GM13977 (cell line): ENCODE measurements around the gene ANP32E.

Experiments used
- DNase-seq: peaks from one replicate; pipeline ENCODE4 v3.0.0; 2012; ENCODE audit warnings: low spot score
- CTCF ChIP-seq: IDR thresholded peaks from 2 replicates; pipeline ENCODE4 v1.5.1; 2012; ENCODE audit warnings: mild to moderate bottlenecking, control low read depth; ENCODE audit not compliant: insufficient read depth; ENCODE audit errors: extremely low read depth, missing control alignments
- in situ Hi-C: fragments of 300-500 bp; cut with MboI; formaldehyde crosslinking; loops from one replicate; pipeline ENCODE4 v1.12.0; 2022; ENCODE audit warnings: low sequenced_read_pairs, low pct_unique_long_range_greater_than_20kb, mixed read lengths, inconsistent platforms; ENCODE audit not compliant: unreplicated experiment

ANP32E gene

DNA sequence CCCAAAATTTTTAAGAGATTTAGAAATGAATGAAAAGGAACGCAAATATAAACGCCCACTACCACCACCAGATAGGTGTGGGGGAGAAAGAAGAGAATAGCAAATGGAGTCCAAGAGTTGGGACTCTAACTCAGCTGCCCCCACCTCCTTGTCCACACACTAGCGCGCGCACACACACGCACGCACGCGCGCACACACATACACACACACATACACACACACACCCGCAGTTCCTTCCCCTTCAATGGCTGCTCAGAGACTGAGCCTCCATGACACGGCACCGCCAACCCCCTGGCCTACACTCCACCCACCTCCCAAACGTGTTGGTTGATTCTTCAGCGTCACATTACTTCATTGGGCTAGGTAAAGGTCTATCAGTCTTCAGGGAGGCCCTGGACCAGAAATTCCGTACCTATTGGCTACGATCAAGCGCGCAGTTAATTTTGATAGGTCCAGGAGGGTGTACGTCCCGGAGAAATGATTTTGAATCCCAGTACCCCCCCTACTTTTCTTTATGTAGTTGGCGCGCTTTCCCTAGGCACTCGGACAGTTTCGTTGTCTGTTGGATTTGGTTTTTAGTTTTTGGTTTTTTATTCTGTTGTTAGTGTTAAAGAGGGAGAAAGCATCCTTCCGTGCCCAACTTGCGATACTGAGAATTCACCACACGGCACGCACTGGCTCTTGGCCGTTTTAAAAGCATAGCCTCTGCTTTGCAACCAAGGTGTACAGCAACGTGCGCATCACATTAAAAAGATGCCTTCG lies at the start of gene ANP32E:
Gene ANP32E, minus strand, starts transcription at position 261 of the 762 bp plus-strand sequence. CDS start 326 bp downstream, outside the sequence.
- TF ChIP-seq CTCF: no peak
- peak; percentile 98 for DNase-seq
- in situ Hi-C loops: loop anchor here (25.0 kb wide), 1 partner anchor 726 kb away; the partner anchor contains the start of gene CERS2

DNA sequence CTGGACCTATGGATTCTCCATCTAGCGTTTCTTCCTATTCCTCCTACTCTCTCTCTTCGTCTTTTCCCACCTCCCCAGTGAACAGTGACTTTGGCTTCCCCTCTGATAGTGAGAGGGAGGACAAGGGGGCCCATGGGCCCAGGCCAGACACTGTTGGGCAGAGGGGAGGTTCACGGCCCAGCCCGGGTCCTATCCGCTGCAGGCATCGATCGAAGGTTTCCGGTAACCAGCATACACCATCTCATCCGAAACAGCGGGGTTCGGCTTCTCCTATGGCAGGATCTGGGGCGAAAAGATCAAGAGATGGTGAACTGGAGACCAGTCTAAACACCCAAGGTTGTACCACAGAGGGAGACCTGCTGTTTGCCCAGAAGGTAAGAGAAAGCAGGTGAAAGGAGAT lies 47.3 kb upstream of the ANP32E start:
- no peak for DNase-seq
- TF ChIP-seq CTCF: no peak
- in situ Hi-C loops: no loop called here

- no peak for TF ChIP-seq CTCF
- DNase-seq: no peak
- in situ Hi-C loops: no loop called here
Measured at GRCh38 chr1:150282558-150282958, 46.6 kb upstream of the ANP32E start.

DNA sequence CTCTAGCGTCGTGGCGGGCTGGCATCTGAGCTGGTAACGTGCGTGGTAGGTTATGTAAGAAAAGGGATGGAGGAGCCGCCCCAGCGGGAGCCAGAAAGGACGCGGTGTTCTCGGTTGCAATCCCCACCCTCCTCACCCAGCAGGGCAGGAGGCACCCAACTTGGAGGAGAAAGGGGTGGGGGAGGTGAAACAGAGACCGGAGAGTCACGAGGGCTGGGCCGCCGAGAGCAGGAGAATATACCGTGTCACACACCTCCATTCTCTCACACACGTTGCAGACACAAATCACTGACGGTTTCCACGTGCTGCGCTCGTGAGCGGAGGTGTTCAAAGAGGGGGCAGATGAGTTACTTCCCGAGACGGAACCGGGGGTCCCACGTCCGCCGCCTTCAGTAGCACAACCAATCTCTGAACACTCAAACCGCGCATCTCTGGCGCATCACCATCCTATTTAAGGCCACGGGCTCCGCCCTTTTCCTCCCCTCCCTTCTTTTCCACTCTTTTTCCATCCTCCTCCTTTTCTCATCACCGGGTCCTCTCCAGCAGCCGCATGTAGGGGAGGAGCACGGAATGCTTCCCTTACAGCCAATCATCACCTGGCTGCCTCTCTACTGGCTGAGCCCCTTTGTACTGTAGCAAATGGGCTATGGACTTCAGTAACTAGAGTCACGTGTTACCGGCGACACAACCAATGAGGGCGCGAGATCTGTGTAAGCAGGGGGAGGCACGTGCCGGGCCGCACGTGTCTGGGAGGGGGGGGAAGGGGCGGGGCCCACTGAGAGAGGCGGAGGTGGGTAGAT lies 46.0 kb upstream of the ANP32E start, which contains the start of gene CIART:
Gene CIART, plus strand, starts transcription at position 797 of the 800 bp plus-strand sequence. CDS start 714 bp downstream, outside the sequence.
- in situ Hi-C loops: no loop called here
- no peak for TF ChIP-seq CTCF
- DNase-seq: peak; percentile 74

DNA sequence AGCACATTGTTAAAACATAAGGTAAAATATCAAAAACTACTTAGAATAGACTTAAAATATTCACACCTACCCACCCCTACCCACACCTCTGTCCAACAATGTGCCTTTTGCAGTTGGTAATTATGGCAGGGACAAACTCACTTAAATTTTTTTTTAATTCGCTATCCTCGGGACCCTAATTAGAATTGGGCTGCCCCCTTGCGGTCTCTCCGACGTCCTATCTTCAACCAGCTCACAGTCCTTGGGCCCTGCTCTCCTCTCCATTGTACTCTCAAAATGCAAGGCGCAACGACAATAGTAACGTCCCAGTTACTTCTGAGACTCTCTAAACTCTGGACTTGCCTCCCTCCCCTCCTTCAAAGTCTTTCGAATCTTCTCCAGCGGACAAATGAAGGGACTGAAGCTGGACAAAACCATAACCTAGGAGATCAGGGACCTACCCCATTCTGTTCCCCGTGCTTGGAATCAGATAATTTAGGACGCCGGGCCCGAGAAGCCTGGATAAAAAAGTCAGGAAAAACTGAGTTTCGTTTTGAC lies 45.4 kb upstream of the ANP32E start:
- TF ChIP-seq CTCF: peak; percentile 70
- in situ Hi-C loops: no loop called here
- DNase-seq: peak; percentile 42

- in situ Hi-C loops: no loop called here
- TF ChIP-seq CTCF: no peak
- no peak for DNase-seq
Measured at GRCh38 chr1:150280138-150280707, 44.3 kb upstream of the ANP32E start.
